Mucosa of rectum (tissue), 2 donors: ENCODE data around the gene SUFU.

Source experiments
- H3K27ac ChIP-seq, 2 donors: one replicate each; pipeline ENCODE4 v1.7.0; 2013; ENCODE audit warnings: inconsistent platforms in 2 of 2, low read depth in 2 of 2, low read length in 2 of 2
- H3K27me3 ChIP-seq, 2 donors: one replicate each; pipeline ENCODE4 v1.7.0; 2013; ENCODE audit warnings: low read length in 2 of 2; ENCODE audit not compliant: control insufficient read depth in 2 of 2, insufficient read depth in 2 of 2
- H3K36me3 ChIP-seq, 2 donors: one replicate each; pipeline ENCODE4 v1.7.0; 2013; ENCODE audit warnings: low read length in 2 of 2; ENCODE audit not compliant: control insufficient read depth in 2 of 2, insufficient read depth in 2 of 2
- H3K4me1 ChIP-seq, 2 donors: one replicate each; pipeline ENCODE4 v1.7.0; 2013; ENCODE audit warnings: low read length in 2 of 2, mild to moderate bottlenecking in 1 of 2; ENCODE audit not compliant: control insufficient read depth in 2 of 2, insufficient read depth in 2 of 2
- H3K4me3 ChIP-seq, 2 donors: one replicate each; pipeline ENCODE4 v1.7.0; 2013; ENCODE audit warnings: low read length in 2 of 2
- H3K9ac ChIP-seq, 2 donors: one replicate each; pipeline ENCODE4 v1.7.0; 2013; ENCODE audit warnings: low read length in 2 of 2, low read depth in 1 of 2, mild to moderate bottlenecking in 1 of 2
- H3K9me3 ChIP-seq, 2 donors: one replicate each; pipeline ENCODE4 v1.7.0; 2013; ENCODE audit warnings: low read length in 2 of 2; ENCODE audit not compliant: control insufficient read depth in 2 of 2
- donor health status: healthy.
- donor health status: Normal muscosa, but diverticular disease.

SUFU gene

DNA sequence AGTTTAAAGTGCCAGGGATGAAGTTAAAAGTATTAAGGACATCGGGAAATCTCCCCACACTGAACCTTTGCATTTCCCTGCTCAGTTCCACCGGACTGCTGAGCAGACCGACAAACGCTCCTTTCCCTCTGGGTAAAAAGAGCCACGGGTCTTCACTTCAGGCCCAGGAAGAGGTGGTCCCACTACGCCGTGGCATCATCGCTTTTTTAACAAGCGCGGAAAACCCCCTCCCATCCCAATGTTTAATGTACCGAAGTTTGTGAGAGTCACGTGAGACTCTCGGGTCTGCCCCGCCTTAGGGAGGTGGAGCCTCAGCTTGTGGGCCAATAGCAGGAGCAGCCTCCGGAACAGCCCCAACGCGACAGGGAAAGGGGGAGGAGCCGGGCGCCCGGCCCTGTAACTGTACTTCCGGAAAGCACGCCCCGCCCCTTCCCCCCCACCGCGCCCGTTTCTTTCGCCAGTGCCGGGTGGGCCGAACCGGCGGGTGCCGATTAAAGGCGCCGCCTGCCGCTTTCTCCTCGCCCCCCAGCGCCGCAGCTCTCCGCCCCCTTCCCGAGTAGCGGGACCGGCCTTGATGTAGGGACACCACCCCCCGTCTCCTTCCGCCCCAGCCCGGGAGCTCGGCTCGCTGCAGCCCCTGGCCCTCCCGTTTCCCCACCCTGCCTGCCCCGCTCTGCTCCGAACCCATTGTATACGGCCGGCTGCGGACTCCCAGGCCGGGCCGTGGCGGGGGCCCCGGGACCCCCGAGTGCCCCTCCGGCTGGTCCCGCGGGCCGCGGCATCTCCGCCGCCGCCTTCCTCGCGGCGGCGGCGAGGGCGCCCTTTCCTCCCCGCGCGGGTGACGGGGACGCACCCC, 138.3 kb downstream of the SUFU start:
- Histone ChIP-seq H3K4me3 (peak overlapping the region; percentile 96 to 98), H3K27me3 (no peaks in the 10 kb centered on the region), H3K36me3 (no peaks in the 10 kb centered on the region), H3K4me1 (peaks cover 7 to 19% of the 10 kb centered on the region in 2 donors), H3K9ac (peak overlapping the region; percentile 91 to 96), H3K9me3 (no peaks in the 10 kb centered on the region), H3K27ac (peak overlapping the region; percentile 99)

DNA sequence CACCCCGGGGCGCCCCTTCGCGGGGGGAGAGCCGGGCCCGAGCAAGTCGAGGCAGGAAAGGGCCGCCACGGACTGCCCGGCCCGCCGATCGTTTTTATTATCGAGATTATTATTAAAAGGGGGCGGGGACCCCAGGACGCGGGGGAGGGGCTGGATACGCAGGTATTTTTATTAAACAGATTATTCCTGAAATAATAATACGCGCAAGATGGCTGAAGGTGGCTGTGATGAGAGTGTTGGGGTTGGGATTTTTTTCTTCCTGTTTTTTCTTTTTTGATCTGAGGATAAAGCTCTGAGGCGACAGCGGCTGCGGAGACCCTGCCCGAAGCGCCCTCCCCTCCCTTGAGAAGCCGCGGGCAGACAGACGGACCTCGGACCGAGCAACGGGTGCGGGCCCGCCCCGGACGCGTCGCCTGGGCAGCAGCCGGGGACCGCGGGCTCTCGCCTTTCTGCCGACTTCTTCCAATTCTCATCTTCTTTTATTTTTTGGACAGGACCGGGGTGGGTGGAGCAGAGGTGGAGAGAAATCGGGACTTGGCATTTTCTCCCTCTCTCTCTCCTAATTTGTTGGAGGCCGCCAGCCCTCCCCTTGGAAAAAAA, 139.1 kb downstream of the SUFU start:
- peaks cover 14 to 26% of the 10 kb centered on the region in 2 donors for H3K4me1 ChIP-seq
- peak overlapping the region; percentile 99 for H3K27ac ChIP-seq
- H3K27me3 ChIP-seq, result no peaks in the 10 kb centered on the region
- no peaks in the 10 kb centered on the region for H3K9me3 ChIP-seq
- H3K9ac ChIP-seq, result peak overlapping the region; percentile 79 to 96
- H3K36me3 ChIP-seq, result peaks cover 1% of the 10 kb centered on the region in 2 donors
- peak overlapping the region; percentile 78 to 98 for H3K4me3 ChIP-seq

DNA sequence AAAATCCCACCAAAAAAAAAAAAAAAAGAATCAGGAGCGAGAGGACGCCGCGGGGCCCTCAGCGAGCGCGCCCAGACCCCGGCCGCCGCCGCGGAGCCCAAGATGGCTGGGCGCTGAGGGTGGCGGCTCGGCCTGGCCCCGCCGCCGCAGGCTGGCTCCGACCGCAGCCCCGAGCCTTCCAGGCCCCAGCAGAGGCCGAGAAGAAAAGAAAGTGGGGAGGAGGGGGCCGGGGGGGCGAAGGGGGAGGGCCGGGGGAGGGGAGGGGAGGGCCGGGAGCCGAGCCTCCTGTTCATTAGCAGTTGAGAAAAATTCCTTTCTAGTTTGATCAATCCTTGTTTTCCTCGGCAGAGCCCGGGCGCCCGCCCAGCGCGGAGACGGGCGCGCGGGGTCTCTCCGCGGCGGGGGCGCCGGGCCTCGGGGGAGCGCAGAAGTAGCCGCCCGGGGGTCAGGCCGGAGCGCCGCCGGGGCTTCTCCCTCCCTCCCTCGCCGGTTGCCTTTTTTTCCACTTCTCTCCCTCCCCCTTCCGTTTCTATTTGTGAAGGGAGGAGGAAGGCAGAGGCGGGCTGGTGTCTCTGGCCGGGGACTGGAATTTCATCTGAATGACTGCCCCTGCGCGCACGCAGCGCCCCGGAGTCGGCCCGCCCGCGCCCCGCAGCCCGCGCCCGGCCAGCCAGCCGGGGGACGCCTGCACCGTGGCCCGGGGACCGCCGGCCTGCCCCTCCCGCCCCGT, 139.7 kb downstream of the SUFU start:
- peaks cover 21 to 33% of the 10 kb centered on the region in 2 donors for H3K4me1 ChIP-seq
- H3K27me3 ChIP-seq, result no peaks in the 10 kb centered on the region
- peak overlapping the region; percentile 89 to 98 for H3K4me3 ChIP-seq
- H3K9ac ChIP-seq, result peak overlapping the region; percentile 95 to 96
- H3K9me3 ChIP-seq, result no peaks in the 10 kb centered on the region
- H3K27ac ChIP-seq, result peak overlapping the region; percentile 99
- H3K36me3 ChIP-seq, result peaks cover 3 to 6% of the 10 kb centered on the region in 2 donors

DNA sequence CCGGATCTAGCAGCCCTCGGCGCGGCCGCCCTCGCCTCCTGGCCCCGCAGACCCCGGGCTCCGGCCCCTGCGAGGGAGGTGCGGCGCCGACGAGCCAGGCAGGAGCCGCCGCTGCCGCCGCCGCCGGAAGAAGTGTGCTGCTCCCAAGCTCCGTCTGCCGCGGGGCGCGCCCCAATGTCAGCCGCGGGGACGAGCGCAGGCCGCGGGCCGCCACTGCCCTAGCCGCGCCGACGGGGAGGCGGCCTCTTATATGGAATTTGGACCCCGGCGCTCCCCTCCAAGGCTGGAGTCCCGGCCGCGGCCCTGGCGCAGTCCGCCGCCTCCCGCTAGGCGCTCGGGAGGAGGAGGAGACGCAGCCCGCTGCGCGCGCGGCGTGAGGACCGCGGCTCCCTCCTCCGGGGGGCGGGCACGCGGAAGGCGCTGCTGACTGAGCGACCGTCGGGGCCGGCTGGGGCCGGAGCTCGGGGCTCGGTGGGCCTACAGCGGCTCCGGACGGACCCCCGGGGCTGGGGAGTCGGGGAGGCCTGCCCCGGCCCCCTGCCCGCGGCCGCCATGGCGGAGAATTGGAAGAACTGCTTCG, 140.4 kb downstream of the SUFU start, which contains the start of gene TRIM8:
TRIM8 (plus strand) TSS at position 414 of the 580 bp plus-strand sequence; CDS start at position 553, 139 bp downstream.
- Histone ChIP-seq H3K4me1 (peaks cover 27 to 39% of the 10 kb centered on the region in 2 donors), H3K9ac (peak within 1 kb of the TSS; percentile 95 to 96), H3K27me3 (no peaks in the 10 kb centered on the region), H3K36me3 (peaks cover 3 to 8% of the 10 kb centered on the region in 2 donors), H3K4me3 (peak within 1 kb of the TSS; percentile 89 to 98), H3K27ac (peak within 1 kb of the TSS; percentile 99), H3K9me3 (no peaks in the 10 kb centered on the region)

DNA sequence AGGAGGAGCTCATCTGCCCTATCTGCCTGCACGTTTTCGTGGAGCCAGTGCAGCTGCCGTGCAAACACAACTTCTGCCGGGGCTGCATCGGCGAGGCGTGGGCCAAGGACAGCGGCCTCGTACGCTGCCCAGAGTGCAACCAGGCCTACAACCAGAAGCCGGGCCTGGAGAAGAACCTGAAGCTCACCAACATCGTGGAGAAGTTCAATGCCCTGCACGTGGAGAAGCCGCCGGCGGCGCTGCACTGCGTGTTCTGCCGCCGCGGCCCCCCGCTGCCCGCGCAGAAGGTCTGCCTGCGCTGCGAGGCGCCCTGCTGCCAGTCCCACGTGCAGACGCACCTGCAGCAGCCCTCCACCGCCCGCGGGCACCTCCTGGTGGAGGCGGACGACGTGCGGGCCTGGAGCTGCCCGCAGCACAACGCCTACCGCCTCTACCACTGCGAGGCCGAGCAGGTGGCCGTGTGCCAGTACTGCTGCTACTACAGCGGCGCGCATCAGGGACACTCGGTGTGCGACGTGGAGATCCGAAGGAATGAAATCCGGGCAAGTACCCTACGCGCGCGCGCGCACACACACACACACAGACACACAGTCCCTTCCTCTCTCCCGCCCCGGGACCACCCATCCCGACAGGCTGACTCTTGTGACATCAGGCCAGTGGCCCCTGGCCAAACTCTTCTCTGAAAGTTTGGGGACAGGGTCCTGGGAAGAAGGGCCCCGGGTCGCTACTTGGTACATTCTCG, 141.0 kb downstream of the SUFU start:
- Histone ChIP-seq H3K9me3 (no peaks in the 10 kb centered on the region), H3K4me1 (peaks cover 34 to 46% of the 10 kb centered on the region in 2 donors), H3K36me3 (peaks cover 3 to 8% of the 10 kb centered on the region in 2 donors), H3K27ac (peak overlapping the region; percentile 99), H3K4me3 (peak overlapping the region; percentile 89 to 98), H3K9ac (peak overlapping the region; percentile 95 to 96), H3K27me3 (no peaks in the 10 kb centered on the region)

DNA sequence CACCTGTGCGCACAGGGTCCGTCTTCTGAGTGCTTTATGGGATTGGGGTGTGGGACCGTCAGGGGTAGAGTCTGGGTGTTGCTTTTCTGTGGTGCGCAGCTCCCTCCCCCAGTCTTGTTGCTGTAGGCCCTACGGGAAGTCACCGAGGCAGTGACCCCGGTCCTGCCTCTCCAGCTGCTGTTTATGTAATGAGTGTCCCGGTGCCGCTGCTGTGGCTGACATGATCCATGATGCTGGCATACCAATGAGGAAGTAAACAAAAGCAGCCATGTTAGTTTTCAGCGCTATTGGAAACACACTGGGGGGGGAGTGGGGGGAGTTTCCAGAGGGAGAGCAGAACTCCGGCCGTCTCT, 141.6 kb downstream of the SUFU start:
- Histone ChIP-seq H3K27ac (peak overlapping the region; percentile 99), H3K4me3 (peak overlapping the region; percentile 89 to 98), H3K4me1 (peaks cover 38 to 50% of the 10 kb centered on the region in 2 donors), H3K27me3 (no peaks in the 10 kb centered on the region), H3K36me3 (peaks cover 3 to 8% of the 10 kb centered on the region in 2 donors), H3K9ac (peak overlapping the region; percentile 95 to 96), H3K9me3 (no peaks in the 10 kb centered on the region)

DNA sequence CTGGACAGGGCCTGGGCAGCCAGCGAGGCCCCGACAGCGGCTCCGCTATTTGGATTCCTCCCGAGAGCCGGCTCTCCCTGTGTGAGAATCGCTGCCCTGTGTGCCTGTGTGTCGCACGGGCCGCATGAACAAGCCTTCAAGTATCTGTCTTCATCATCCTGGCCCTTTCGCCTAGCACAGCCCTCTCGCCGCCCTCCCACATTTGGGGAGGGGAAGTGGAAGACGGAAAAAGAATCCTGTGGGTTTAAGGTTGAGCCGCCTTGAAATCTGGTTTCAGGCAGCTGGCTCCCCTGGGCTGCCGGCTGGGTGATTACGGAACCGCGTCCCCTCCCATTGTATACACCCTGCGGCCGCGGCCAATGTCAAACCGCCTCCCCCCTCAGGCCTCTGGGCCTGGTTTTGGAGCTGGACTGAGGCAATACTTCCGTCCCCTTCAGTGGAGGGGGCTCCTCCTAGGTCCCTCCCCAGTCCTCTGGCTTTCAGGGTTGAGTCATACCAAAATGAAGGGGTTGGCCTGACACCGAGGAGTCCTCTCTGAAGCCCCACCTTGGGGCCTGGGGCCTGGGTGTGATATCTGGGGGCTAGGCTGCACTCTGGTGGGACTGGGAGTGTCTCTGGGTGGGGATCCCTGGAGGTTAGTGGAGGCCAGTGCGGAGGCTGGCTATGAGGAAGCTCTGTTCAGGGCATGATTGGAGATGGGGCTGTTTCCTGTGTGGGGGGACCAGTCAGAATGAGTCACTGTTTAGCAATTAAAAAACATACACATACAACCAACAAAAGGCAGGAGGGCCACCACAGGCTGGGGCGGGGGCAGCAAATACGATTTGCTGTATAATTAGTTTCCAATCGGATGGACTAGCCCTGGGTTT, 142.2 kb downstream of the SUFU start:
- Histone ChIP-seq H3K27me3 (no peaks in the 10 kb centered on the region), H3K36me3 (peaks cover 6 to 8% of the 10 kb centered on the region in 2 donors), H3K4me3 (peak overlapping the region; percentile 89 to 98), H3K4me1 (peaks cover 44 to 55% of the 10 kb centered on the region in 2 donors), H3K9ac (peak overlapping the region; percentile 95 to 96), H3K9me3 (no peaks in the 10 kb centered on the region), H3K27ac (peak overlapping the region; percentile 99)

DNA sequence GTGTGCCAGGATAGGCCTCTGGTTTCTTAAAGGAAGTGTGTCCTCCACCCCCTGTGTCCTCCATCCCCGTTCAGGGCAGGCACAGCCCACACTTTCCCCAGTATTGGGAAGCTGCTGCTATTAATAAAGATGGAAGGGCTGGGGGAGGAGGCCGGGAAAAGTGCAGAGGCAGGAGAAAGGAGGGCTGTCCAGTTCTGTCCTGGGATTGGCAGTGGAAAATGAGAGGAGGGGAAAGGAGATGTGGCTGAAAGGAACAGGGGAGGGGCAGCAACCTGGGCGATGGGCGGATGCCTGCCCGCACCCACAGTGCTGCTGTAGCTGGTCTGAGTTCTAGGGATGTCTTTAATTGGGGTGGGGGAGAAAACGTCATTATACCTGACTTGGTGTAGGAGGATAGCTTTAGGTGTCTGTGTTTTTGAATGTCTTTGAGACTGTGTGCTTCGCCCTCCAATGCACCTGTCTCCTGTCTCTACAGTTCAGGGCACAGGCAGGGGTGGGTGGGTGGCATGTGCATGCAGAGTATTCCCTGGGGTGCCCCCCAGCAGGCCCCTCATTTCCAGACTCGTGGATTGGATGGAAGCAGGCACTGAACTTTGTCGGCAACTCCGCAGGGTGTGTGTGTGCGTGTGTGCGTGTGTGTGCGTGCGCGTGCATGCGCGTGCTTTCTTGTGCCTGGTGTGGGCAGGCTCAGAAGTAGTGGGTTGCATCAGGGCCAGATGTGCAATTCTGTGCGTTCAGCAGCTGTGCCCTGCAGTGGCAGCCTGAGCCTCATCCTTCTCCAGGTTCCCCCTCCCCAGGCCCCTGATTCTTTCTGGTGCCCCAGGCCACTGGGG, 143.1 kb downstream of the SUFU start:
- Histone ChIP-seq H3K4me3 (peak overlapping the region; percentile 89 to 98), H3K9ac (peak overlapping the region; percentile 95 to 96), H3K9me3 (no peaks in the 10 kb centered on the region), H3K36me3 (peaks cover 6 to 8% of the 10 kb centered on the region in 2 donors), H3K27me3 (no peaks in the 10 kb centered on the region), H3K4me1 (peaks cover 51 to 59% of the 10 kb centered on the region in 2 donors), H3K27ac (peak overlapping the region; percentile 99)
